Kidney (tissue), 14 donors: ENCODE measurements around the gene FNIP2. TPM values are rescaled to one million over a fixed set of nuclear protein-coding genes. Genes with fewer than 3 reads are reported as not detected.

Experiments used
- DNase-seq, 5 donors: peaks; one replicate each; pipeline ENCODE4 v3.0.0-alpha.2; 2013 to 2020
- FAIRE-seq: peaks from 2 replicates; lab custom pipeline; 2012; peaks lifted over from hg19 to GRCh38; lab: Jason Lieb, UNC
- H3K27ac ChIP-seq, 2 donors: one replicate each; pipeline ENCODE4 v1.7.0; 2013; ENCODE audit warnings: low read depth in 2 of 2, low read length in 2 of 2, inconsistent platforms in 1 of 2
- H3K27me3 ChIP-seq: one replicate; pipeline ENCODE4 v1.7.1; 2013; ENCODE audit warnings: low read length, inconsistent platforms; ENCODE audit not compliant: control insufficient read depth, insufficient read depth
- H3K36me3 ChIP-seq, 3 donors: one replicate each; pipeline versions ENCODE4 v1.7.0 to v1.7.1; 2013; ENCODE audit warnings: low read length in 3 of 3, control low read depth in 1 of 3, inconsistent platforms in 1 of 3; ENCODE audit not compliant: insufficient read depth in 3 of 3, control insufficient read depth in 2 of 3
- H3K4me1 ChIP-seq, 3 donors: one replicate each; pipeline versions ENCODE4 v1.7.0 to v1.7.1; 2013; ENCODE audit warnings: low read length in 3 of 3, inconsistent platforms in 1 of 3, low read depth in 1 of 3; ENCODE audit not compliant: control insufficient read depth in 2 of 3, insufficient read depth in 2 of 3
- H3K4me3 ChIP-seq, 3 donors: one replicate each; pipeline versions ENCODE4 v1.7.0 to v1.8.1; 2013; ENCODE audit warnings: low read length in 3 of 3, control low read depth in 1 of 3, inconsistent platforms in 1 of 3
- H3K9ac ChIP-seq, 3 donors: one replicate each; pipeline versions ENCODE4 v1.7.0 to v1.7.1; 2013; ENCODE audit warnings: low read length in 3 of 3, control low read depth in 1 of 3, inconsistent platforms in 1 of 3
- H3K9me3 ChIP-seq, 3 donors: one replicate each; pipeline versions ENCODE4 v1.7.0 to v1.7.1; 2013; ENCODE audit warnings: low read length in 3 of 3, control low read depth in 1 of 3, inconsistent platforms in 1 of 3; ENCODE audit not compliant: control insufficient read depth in 2 of 3, insufficient read depth in 1 of 3
- CTCF ChIP-seq: IDR thresholded peaks from 3 replicates; pipeline ENCODE4 v1.5.1; 2012; ENCODE audit warnings: mild to moderate bottlenecking, moderate library complexity, borderline replicate concordance; ENCODE audit not compliant: insufficient read depth; ENCODE audit errors: extremely low read depth
- intact Hi-C: fragments of 100-400 bp; cut with DNase I; formaldehyde crosslinking; loops from one replicate; pipeline ENCODE4 v1.11.1; 2022
- polyA plus RNA-seq: library from polyadenylated mRNA; stranded (reverse); fragments of 350-450 nt; fragmentation: Illumina TruSeq; extraction: RNeasy Lipid Tissue Mini Kit (QIAGEN cat#74804); gene quantifications from one replicate; pipeline ENCODE4 v1.2.3, GENCODE V29; 2014; ENCODE audit warnings: low read depth, low replicate concordance; ENCODE audit not compliant: insufficient read depth
- total RNA-seq: library from RNA; stranded (reverse); fragmentation: NEBNext Ultra II Directional; extraction: Animal tissue kit (Norgen Biotek cat#: 25700); gene quantifications from one replicate; pipeline ENCODE4 v1.2.1, GENCODE V29; 2021
- donor health status: control.
- donor health status: control.
- donor health status: control.
- donor health status: control.
- donor health status: control.
- donor health status: DM: yes; HTN: yes; CAD: no.
- donor health status: Normal renal cell carcinoma (clear cell type).

The FNIP2 gene
- total and polyA plus RNA-seq, 2 donors from 2014 or later: 13.2 to 65.1 TPM

DNA sequence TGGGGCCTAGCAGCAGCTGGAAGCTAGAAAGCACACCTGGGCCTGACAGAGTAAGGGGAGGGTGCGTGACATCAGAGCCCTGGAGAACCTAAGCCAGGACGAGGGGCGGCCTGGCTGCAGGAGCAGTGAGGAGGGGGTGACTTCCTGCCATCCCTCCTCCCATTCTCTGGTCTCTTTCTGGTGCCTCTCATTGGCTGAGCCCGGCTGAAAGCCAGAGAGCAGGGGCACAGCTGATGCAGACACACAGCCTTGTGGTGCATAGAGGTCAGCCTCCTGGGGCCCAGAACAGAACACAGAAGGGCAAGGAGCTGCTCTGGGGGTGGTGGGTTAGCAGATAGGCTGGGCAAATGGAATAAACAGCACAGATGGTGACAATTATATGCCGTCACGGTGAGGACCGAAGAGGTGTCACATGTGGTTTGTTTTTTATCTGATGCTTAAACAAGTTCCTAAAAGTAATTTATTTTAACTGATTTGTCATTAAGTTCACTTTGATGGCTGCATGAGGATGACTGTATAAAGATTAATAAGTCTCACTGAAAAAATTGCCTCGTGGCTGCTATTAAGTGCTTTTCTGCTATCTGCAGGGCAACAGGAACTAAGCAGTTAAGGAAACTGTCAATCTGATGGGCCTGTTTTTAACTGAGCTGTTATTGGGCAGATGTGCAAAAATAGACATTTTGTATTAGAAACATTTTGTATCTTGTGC is 102.0 kb downstream of the FNIP2 start:
- no peak overlapping the region for H3K4me3 ChIP-seq
- no peak for DNase-seq
- intact Hi-C loops: no loop called here
- H3K27me3 ChIP-seq: no peaks in the 10 kb centered on the region
- no peaks in the 10 kb centered on the region for H3K9me3 ChIP-seq
- H3K27ac ChIP-seq: no peak overlapping the region
- TF ChIP-seq CTCF: no peak
- H3K4me1 ChIP-seq: peaks cover 0 to 2% (median 0%) of the 10 kb centered on the region in 3 donors
- peaks cover 0 to 45% (median 25%) of the 10 kb centered on the region in 3 donors for H3K36me3 ChIP-seq
- no peak overlapping the region for H3K9ac ChIP-seq
- FAIRE-seq: no peak

DNA sequence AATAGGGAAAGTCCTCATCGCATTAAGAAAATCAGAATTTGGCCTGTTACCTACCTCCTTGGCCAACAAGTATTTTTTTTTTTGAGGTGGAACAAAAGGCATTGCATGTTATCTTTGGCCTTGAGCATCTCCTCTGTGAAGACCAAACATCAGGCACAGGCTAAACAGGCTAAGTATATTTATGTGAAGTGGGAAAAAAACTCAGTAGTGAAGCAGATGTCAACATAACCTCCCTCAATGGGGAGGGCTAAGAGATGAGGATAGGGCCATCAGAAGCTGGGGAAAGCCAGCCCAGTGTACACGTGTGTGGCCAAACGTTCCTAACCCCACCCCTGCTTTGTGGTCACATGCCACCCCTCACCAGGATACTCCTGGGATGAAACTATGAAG is 102.5 kb downstream of the FNIP2 start:
- FAIRE-seq: no peak
- Histone ChIP-seq H3K4me1 (peaks cover 0 to 2% (median 0%) of the 10 kb centered on the region in 3 donors), H3K9me3 (no peaks in the 10 kb centered on the region), H3K27me3 (no peaks in the 10 kb centered on the region), H3K4me3 (no peak overlapping the region), H3K27ac (no peak overlapping the region), H3K36me3 (peaks cover 0 to 46% (median 25%) of the 10 kb centered on the region in 3 donors), H3K9ac (no peak overlapping the region)
- DNase-seq: no peak
- intact Hi-C loops: no loop called here
- no peak for TF ChIP-seq CTCF

- H3K27ac ChIP-seq: no peak overlapping the region
- H3K36me3 ChIP-seq: peaks cover 0 to 53% (median 20%) of the 10 kb centered on the region in 3 donors
- FAIRE-seq: no peak
- TF ChIP-seq CTCF: no peak
- H3K9me3 ChIP-seq: no peaks in the 10 kb centered on the region
- intact Hi-C loops: no loop called here
- H3K4me3 ChIP-seq: no peak overlapping the region
- H3K4me1 ChIP-seq: peaks cover 0 to 2% (median 0%) of the 10 kb centered on the region in 3 donors
- no peaks in the 10 kb centered on the region for H3K27me3 ChIP-seq
- H3K9ac ChIP-seq: no peak overlapping the region
- peak in 2 of 5 donors; percentile 17 to 36 for DNase-seq
Observed at GRCh38 chr4:158873795-158874401, 105.1 kb downstream of the FNIP2 start.
